ENCODE data around the gene DEFB125. TPM values are rescaled to one million over a fixed set of nuclear protein-coding genes. Genes with fewer than 3 reads are reported as not detected.
"Not testable (repeated sequence)": the region's sequence is repeated elsewhere in the genome, so short reads cannot be mapped to it uniquely, and the experiment has no call there.

The DEFB125 gene
- total RNA-seq, 1 experiment from 2014 or later = not detected

DNA sequence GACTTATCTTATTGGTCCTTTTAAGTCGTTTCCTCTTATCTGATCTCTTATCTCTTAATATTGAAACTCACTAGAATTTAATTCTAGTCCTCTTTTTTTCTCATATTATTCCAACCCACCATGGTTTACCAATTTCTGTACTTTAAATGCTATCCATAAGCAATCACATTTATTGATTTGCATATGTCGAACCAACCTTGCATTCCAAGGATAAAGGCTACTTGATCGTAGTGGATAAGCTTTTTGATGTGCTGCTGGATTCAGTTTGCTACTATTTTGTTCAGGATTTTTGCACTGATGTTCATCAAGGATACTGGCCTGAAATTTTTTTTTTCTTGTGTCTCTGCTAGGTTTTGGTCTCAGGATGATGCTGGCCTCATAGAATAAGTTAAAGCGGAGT lies 7.7 kb downstream of the DEFB125 start:
- no peak overlapping the region for H3K27ac ChIP-seq (ENCODE audit: low read depth, low read length, poor library complexity, severe bottlenecking)
- ChIA-PET CTCF (no interaction called here), POLR2A (ENCODE audit: low non-redundant PET) (no interaction called here)
- DNase-seq (ENCODE audit: low spot score) = no peak
- H3K36me3 ChIP-seq (ENCODE audit: insufficient read depth, low read length, poor library complexity, severe bottlenecking) = no peaks in the 10 kb centered on the region
- H3K4me1 ChIP-seq (ENCODE audit: insufficient read depth, low read length, poor library complexity, severe bottlenecking) = no peaks in the 10 kb centered on the region
- intact Hi-C loops (cut with micrococcal nuclease; ENCODE audit: unreplicated experiment) = no loop called here
- H3K9me3 ChIP-seq (ENCODE audit: low read depth, low read length, poor library complexity, severe bottlenecking) = peaks cover 8% of the 10 kb centered on the region
- BruUV-seq (replicated peaks) = no TSS peak
- peaks cover 36% of the 10 kb centered on the region for H3K27me3 ChIP-seq (replicated peaks; ENCODE audit: insufficient read depth, low read depth, low read length, poor library complexity)
- no peak overlapping the region for H3K4me3 ChIP-seq (ENCODE audit: low read depth, low read length, poor library complexity, severe bottlenecking)
- TF ChIP-seq, protein P1, sequence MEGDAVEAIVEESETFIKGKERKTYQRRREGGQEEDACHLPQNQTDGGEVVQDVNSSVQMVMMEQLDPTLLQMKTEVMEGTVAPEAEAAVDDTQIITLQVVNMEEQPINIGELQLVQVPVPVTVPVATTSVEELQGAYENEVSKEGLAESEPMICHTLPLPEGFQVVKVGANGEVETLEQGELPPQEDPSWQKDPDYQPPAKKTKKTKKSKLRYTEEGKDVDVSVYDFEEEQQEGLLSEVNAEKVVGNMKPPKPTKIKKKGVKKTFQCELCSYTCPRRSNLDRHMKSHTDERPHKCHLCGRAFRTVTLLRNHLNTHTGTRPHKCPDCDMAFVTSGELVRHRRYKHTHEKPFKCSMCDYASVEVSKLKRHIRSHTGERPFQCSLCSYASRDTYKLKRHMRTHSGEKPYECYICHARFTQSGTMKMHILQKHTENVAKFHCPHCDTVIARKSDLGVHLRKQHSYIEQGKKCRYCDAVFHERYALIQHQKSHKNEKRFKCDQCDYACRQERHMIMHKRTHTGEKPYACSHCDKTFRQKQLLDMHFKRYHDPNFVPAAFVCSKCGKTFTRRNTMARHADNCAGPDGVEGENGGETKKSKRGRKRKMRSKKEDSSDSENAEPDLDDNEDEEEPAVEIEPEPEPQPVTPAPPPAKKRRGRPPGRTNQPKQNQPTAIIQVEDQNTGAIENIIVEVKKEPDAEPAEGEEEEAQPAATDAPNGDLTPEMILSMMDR (conservative IDR thresholded peaks at IDR 0.05; ENCODE audit: low read depth, low read length) = no peak
- TF ChIP-seq EZH2 (IDR thresholded peaks at IDR 0.05; ENCODE audit: borderline replicate concordance, low read depth, low read length, poor library complexity, severe bottlenecking) = no peak

DNA sequence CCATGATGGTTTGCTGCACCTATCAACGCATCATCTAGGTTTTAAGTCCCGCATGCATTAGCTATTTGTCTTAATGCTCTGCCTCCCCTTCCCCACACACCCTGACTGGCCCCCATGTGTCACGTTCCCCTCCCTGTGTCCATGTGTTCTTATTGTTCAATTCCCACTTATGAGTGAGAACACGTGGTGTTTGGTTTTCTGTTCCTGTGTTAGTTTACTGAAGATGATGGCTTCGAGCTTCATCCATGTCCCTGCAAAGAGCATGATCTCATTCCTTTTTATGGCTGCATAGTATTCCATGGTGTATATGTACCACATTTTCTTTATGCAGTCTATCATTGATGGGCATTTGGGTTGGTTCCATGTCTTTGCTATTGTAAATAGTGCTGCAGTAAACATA lies 10.2 kb downstream of the DEFB125 start:
- POLR2A ChIA-PET (ENCODE audit: low non-redundant PET); BruUV-seq (replicated peaks); H3K4me3 ChIP-seq (ENCODE audit: low read depth, low read length, poor library complexity, severe bottlenecking); H3K9me3 ChIP-seq (ENCODE audit: low read depth, low read length, poor library complexity, severe bottlenecking); H3K36me3 ChIP-seq (ENCODE audit: insufficient read depth, low read length, poor library complexity, severe bottlenecking); H3K27ac ChIP-seq (ENCODE audit: low read depth, low read length, poor library complexity, severe bottlenecking); intact Hi-C loops (cut with micrococcal nuclease; ENCODE audit: unreplicated experiment); DNase-seq (ENCODE audit: low spot score); CTCF ChIA-PET; H3K4me1 ChIP-seq (ENCODE audit: insufficient read depth, low read length, poor library complexity, severe bottlenecking): not testable (repeated sequence)
- peaks cover 20% of the 10 kb centered on the region for H3K27me3 ChIP-seq (replicated peaks; ENCODE audit: insufficient read depth, low read depth, low read length, poor library complexity)

DNA sequence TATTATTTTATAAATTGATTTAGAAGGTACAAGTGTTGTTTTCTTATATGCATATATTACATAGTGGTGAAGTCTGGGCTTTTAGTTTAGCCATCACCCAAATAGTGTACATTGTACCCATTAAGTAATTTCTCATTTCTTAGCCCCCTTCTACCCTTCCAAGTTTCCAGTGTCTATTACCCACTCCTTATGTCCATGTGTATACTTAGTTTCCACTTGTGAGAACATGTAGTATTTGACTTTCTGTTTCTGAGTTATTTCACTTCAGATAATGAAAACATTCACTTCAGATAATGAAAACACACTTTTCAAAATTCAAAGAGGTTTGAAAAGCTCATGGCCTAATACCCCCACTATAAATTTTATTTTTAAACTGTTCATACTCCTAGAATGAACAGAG lies 14.5 kb downstream of the DEFB125 start:
- Histone ChIP-seq H3K4me3 (ENCODE audit: low read depth, low read length, poor library complexity, severe bottlenecking) (no peak overlapping the region), H3K4me1 (ENCODE audit: insufficient read depth, low read length, poor library complexity, severe bottlenecking) (no peaks in the 10 kb centered on the region), H3K27ac (ENCODE audit: low read depth, low read length, poor library complexity, severe bottlenecking) (no peak overlapping the region), H3K36me3 (ENCODE audit: insufficient read depth, low read length, poor library complexity, severe bottlenecking) (no peaks in the 10 kb centered on the region), H3K9me3 (ENCODE audit: low read depth, low read length, poor library complexity, severe bottlenecking) (no peaks in the 10 kb centered on the region), H3K27me3 (replicated peaks; ENCODE audit: insufficient read depth, low read depth, low read length, poor library complexity) (peaks cover 43% of the 10 kb centered on the region)
- DNase-seq (ENCODE audit: low spot score) = no peak
- TF ChIP-seq, protein P1 (conservative IDR thresholded peaks at IDR 0.05; ENCODE audit: low read depth, low read length) = no peak
- no peak for TF ChIP-seq EZH2 (IDR thresholded peaks at IDR 0.05; ENCODE audit: borderline replicate concordance, low read depth, low read length, poor library complexity, severe bottlenecking)
- BruUV-seq (replicated peaks) = no TSS peak
- ChIA-PET POLR2A (ENCODE audit: low non-redundant PET) (no interaction called here), CTCF (no interaction called here)
- intact Hi-C loops (cut with micrococcal nuclease; ENCODE audit: unreplicated experiment) = no loop called here

DNA sequence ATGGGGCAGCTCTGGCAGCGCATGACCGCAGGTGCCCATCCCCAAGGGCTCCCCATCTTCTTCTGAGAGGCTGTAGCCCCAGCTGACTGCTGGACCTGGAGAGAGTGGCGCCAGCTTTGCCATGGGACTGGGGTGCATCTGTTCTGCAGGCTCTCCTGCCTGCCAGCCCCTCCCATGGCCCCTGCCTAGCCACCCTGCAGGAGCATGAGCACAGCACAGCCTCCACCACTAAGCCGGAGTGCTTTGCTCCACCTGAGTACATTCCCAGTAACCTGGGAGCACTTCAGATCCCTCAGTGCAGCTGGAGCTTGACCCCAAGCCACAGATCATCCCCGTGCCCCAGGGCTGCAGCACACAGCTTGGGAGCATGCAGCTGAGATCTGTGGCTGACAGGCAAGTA lies 16.0 kb downstream of the DEFB125 start:
- BruUV-seq (replicated peaks) = no TSS peak
- DNase-seq (ENCODE audit: low spot score) = no peak
- no peak overlapping the region for H3K27ac ChIP-seq (ENCODE audit: low read depth, low read length, poor library complexity, severe bottlenecking)
- ChIA-PET POLR2A (ENCODE audit: low non-redundant PET) (no interaction called here), CTCF (no interaction called here)
- intact Hi-C loops (cut with micrococcal nuclease; ENCODE audit: unreplicated experiment) = no loop called here
- TF ChIP-seq EZH2 (IDR thresholded peaks at IDR 0.05; ENCODE audit: borderline replicate concordance, low read depth, low read length, poor library complexity, severe bottlenecking) = no peak
- TF ChIP-seq, protein P1 (conservative IDR thresholded peaks at IDR 0.05; ENCODE audit: low read depth, low read length) = no peak
- H3K4me1 ChIP-seq (ENCODE audit: insufficient read depth, low read length, poor library complexity, severe bottlenecking) = no peaks in the 10 kb centered on the region
- H3K9me3 ChIP-seq (ENCODE audit: low read depth, low read length, poor library complexity, severe bottlenecking) = no peaks in the 10 kb centered on the region
- H3K4me3 ChIP-seq (ENCODE audit: low read depth, low read length, poor library complexity, severe bottlenecking) = no peak overlapping the region
- no peaks in the 10 kb centered on the region for H3K36me3 ChIP-seq (ENCODE audit: insufficient read depth, low read length, poor library complexity, severe bottlenecking)
- peaks cover 58% of the 10 kb centered on the region for H3K27me3 ChIP-seq (replicated peaks; ENCODE audit: insufficient read depth, low read depth, low read length, poor library complexity)

All from A673 (cell line).